Activated CD4-positive, alpha-beta T cell treated with anti-CD3 and anti-CD28 coated beads for 36 hours (primary cell): ENCODE data around the gene RINT1. TPM values are rescaled to one million over a fixed set of nuclear protein-coding genes. Genes with fewer than 3 reads are reported as not detected.
"Not testable (repeated sequence)": the region's sequence is repeated elsewhere in the genome, so short reads cannot be mapped to it uniquely, and the experiment has no call there.

Experiments
- ATAC-seq: fragments of 200-7000 bp; cut with Tn5 transposase; one replicate; pipeline ENCODE4 v1.10.0; 2021; ENCODE audit warnings: mild to moderate bottlenecking, moderate library complexity
- CTCF ChIA-PET: fragments of 350-600 bp; sonication (Branson Sonifier 250); formaldehyde crosslinking; loops from one replicate; lab custom pipeline; 2021; ENCODE audit warnings: antibody characterized with exemption; lab: Charles Lee
- POLR2A ChIA-PET: fragments of 350-600 bp; sonication (Branson Sonifier 250); formaldehyde crosslinking; loops from one replicate; lab custom pipeline; 2021; ENCODE audit warnings: antibody characterized with exemption, inconsistent platforms; lab: Charles Lee
- DNase-seq: peaks from one replicate; pipeline ENCODE4 v3.0.0-alpha.2; 2020
- H3K27ac Mint-ChIP-seq: one replicate; pipeline ENCODE4 v1.8.0; 2021; ENCODE audit warnings: mixed read lengths
- H3K27me3 Mint-ChIP-seq: one replicate; pipeline ENCODE4 v1.8.0; 2021; ENCODE audit warnings: mixed read lengths
- H3K36me3 Mint-ChIP-seq: one replicate; pipeline ENCODE4 v1.8.0; 2021; ENCODE audit warnings: low read depth, mixed read lengths
- H3K4me1 Mint-ChIP-seq: one replicate; pipeline ENCODE4 v1.8.0; 2021; ENCODE audit warnings: mixed read lengths
- H3K4me3 Mint-ChIP-seq: one replicate; pipeline ENCODE4 v1.8.0; 2021; ENCODE audit warnings: mild to moderate bottlenecking, moderate library complexity, mixed read lengths
- H3K9me3 Mint-ChIP-seq: one replicate; pipeline ENCODE4 v1.8.0; 2021; ENCODE audit warnings: low read depth, mixed read lengths
- intact Hi-C, 2 experiments: fragments of 100-400 bp; cut with DNase I in 1 of 2; cut with micrococcal nuclease in 1 of 2; formaldehyde crosslinking; loops; one replicate each; pipeline versions ENCODE4 v1.14.2 to v1.15.1; 2022 to 2024; cut with DNase I, micrococcal nuclease
- total RNA-seq, 2 experiments: library from RNA; stranded (reverse); gene quantifications; one replicate each; pipeline ENCODE4 v1.2.3, GENCODE V29; 2021

RINT1 gene
- total RNA-seq, 2 experiments from 2014 or later: 21.2 to 26.2 TPM

DNA sequence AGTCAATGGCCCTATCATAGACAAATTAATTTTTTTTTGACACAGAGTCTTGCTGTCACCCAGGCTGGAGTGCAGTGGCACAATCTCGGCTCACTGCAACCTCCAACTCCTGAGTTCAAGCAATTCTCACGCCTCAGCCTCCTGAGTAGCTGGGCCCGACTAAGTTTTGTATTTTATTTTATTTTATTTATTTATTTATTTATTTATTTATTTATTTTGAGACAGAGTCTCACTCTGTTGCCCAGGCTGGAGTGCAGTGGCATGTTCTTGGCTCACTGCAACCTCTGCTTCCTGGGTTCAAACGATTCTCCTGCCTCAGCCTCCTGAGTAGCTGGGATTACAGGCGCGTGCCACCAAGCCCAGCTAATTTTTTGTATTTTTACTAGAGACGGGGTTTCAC lies 16.4 kb upstream of the RINT1 start:
- ATAC-seq, H3K9me3 Mint-ChIP-seq, POLR2A ChIA-PET, intact Hi-C loops, H3K27me3 Mint-ChIP-seq, H3K27ac Mint-ChIP-seq, H3K4me3 Mint-ChIP-seq, DNase-seq: not testable (repeated sequence)
- Mint-ChIP-seq H3K4me1 (peaks cover 40% of the 10 kb centered on the region), H3K36me3 (peaks cover 33% of the 10 kb centered on the region)
- CTCF ChIA-PET: interaction anchor here (0.6 to 1.6 kb wide), 2 partner anchors 16 to 72 kb away, joined by 3 read pairs; partner anchors contain the start of gene RINT1

- H3K9me3 Mint-ChIP-seq: no peaks in the 10 kb centered on the region
- ATAC-seq (no peak), DNase-seq (no peak)
- ChIA-PET POLR2A (interaction anchor here (0.6 to 0.9 kb wide), 3 partner anchors 13 to 200 kb away, joined by 3 to 7 read pairs (median 3); partner anchors contain the start of gene RINT1), CTCF (interaction anchor here (0.5 to 1.8 kb wide), 6 partner anchors 10 to 592 kb away, joined by 3 to 10 read pairs (median 3); partner anchors contain the start of gene RINT1)
- H3K27me3 Mint-ChIP-seq: no peaks in the 10 kb centered on the region
- intact Hi-C loops: no loop called here
- H3K4me1 Mint-ChIP-seq: peaks cover 27% of the 10 kb centered on the region
- peaks cover 18% of the 10 kb centered on the region for H3K36me3 Mint-ChIP-seq
- no peak overlapping the region for H3K27ac Mint-ChIP-seq
- H3K4me3 Mint-ChIP-seq: peak overlapping the region; percentile 57
Observed at GRCh38 chr7:105519353-105519752, 12.6 kb upstream of the RINT1 start.

- ATAC-seq, H3K27ac Mint-ChIP-seq, H3K9me3 Mint-ChIP-seq, H3K27me3 Mint-ChIP-seq, POLR2A ChIA-PET, DNase-seq: not testable (repeated sequence)
- intact Hi-C loops: loop anchor here in 1 of 2 experiments (5.0 to 10.0 kb wide), 2 partner anchors 578 to 1654 kb away; no protein-coding TSS in a partner anchor
- CTCF ChIA-PET: interaction anchor here (0.6 kb wide), 1 partner anchor 209 kb away, joined by 3 read pairs; no protein-coding TSS in a partner anchor
- Mint-ChIP-seq H3K4me1 (peaks cover 17% of the 10 kb centered on the region), H3K36me3 (peaks cover 13% of the 10 kb centered on the region), H3K4me3 (peak overlapping the region; percentile 57)
Observed at GRCh38 chr7:105520620-105521019, 11.4 kb upstream of the RINT1 start.

GRCh38 chr7:105521027-105521716 lies 10.8 kb upstream of the RINT1 start:
- ChIA-PET POLR2A (no interaction called here), CTCF (interaction anchor here (0.5 kb wide), 1 partner anchor 224 kb away, joined by 3 read pairs; no protein-coding TSS in a partner anchor)
- DNase-seq (peak; percentile 71), ATAC-seq (peak; percentile 47)
- peak overlapping the region; percentile 92 for H3K4me3 Mint-ChIP-seq
- H3K27ac Mint-ChIP-seq: peak overlapping the region; percentile 90
- no peaks in the 10 kb centered on the region for H3K27me3 Mint-ChIP-seq
- intact Hi-C loops: loop anchor here in 1 of 2 experiments (5.0 to 10.0 kb wide), 2 partner anchors 579 to 1654 kb away; no protein-coding TSS in a partner anchor
- no peaks in the 10 kb centered on the region for H3K9me3 Mint-ChIP-seq
- peaks cover 17% of the 10 kb centered on the region for H3K4me1 Mint-ChIP-seq
- H3K36me3 Mint-ChIP-seq: peaks cover 13% of the 10 kb centered on the region

- POLR2A ChIA-PET: no interaction called here
- CTCF ChIA-PET: interaction anchor here (0.5 kb wide), 1 partner anchor 224 kb away, joined by 3 read pairs; no protein-coding TSS in a partner anchor
- H3K27ac Mint-ChIP-seq: peak within 1 kb of the TSS; percentile 90
Observed at GRCh38 chr7:105521717-105522463, 10.1 kb upstream of the RINT1 start, which contains the start of gene PUS7. TSS of gene PUS7 (minus strand) at chr7:105522271. CDS start at chr7:105508512, 13,759 bp downstream.

DNA sequence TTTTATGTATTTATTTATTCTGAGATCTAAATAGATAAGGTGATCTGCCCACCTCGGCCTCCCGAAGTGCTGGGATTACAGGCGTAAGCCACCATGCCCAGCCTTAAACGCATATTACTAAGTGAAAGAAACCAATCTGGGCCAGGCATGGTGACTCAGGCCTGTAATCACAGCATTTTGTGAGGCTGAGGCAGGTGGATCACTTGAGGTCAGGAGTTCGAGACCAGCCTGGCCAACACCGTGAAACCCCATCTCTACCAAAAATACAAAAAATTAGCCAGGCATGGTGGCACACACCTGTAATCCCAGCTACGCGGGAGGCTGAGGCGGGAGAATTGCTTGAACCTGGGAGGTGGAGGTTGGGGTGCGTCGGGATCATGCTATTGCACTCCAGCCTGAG lies 7.6 kb upstream of the RINT1 start:
- H3K4me3 Mint-ChIP-seq, H3K27ac Mint-ChIP-seq, ATAC-seq, H3K27me3 Mint-ChIP-seq, DNase-seq, POLR2A ChIA-PET, H3K36me3 Mint-ChIP-seq, H3K9me3 Mint-ChIP-seq: not testable (repeated sequence)
- CTCF ChIA-PET: interaction anchor here (1.7 kb wide), 1 partner anchor 7 kb away, joined by 8 read pairs; the partner anchor contains the start of gene RINT1
- intact Hi-C loops: loop anchor here in 1 of 2 experiments (5.0 to 10.0 kb wide), 2 partner anchors 582 to 1650 kb away; no protein-coding TSS in a partner anchor
- peaks cover 16% of the 10 kb centered on the region for H3K4me1 Mint-ChIP-seq

More at GRCh38 chr7:105521717-105522463, 10.1 kb upstream of the RINT1 start, which contains the start of gene PUS7:
- DNase-seq (peak; percentile 91), ATAC-seq (peak; percentile 89)
- intact Hi-C loops: loop anchor here (1.0 to 10.0 kb wide), 6 partner anchors 10 to 1653 kb away; partner anchors contain the start of genes RINT1 (in 2 of the 2), KMT2E (in 1 of the 2), SRPK2 (in 1 of the 2) and SYPL1 (in 1 of the 2)
- Mint-ChIP-seq H3K4me3 (peak within 1 kb of the TSS; percentile 92), H3K36me3 (peaks cover 10% of the 10 kb centered on the region), H3K4me1 (peaks cover 17% of the 10 kb centered on the region), H3K9me3 (no peaks in the 10 kb centered on the region), H3K27me3 (no peaks in the 10 kb centered on the region)

DNA sequence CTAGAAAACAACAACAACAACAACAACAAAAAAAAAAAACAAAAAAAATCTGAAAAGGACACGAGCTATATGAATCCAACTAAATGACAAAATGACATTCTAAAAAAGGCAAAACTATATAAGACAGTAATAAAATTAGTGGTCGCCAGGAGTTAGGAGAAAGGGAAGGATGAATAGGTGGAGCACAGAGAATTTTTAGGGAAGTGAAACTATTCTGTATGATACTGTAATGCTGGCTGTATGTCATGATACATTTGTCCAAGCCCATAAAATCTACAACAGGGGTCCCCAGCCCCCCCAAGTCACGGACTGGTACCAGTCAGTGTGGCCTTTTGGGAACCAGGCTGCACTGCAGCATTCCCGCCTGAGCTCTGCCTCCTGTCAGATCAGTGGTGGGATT lies 7.2 kb upstream of the RINT1 start:
- Mint-ChIP-seq H3K27ac (no peak overlapping the region), H3K4me1 (peaks cover 11% of the 10 kb centered on the region), H3K9me3 (no peaks in the 10 kb centered on the region), H3K27me3 (no peaks in the 10 kb centered on the region), H3K36me3 (peaks cover 1% of the 10 kb centered on the region), H3K4me3 (no peak overlapping the region)
- intact Hi-C loops: loop anchor here in 1 of 2 experiments (5.0 to 10.0 kb wide), 2 partner anchors 583 to 1650 kb away; no protein-coding TSS in a partner anchor
- ATAC-seq (no peak), DNase-seq (no peak)
- ChIA-PET POLR2A (no interaction called here), CTCF (no interaction called here)

DNA sequence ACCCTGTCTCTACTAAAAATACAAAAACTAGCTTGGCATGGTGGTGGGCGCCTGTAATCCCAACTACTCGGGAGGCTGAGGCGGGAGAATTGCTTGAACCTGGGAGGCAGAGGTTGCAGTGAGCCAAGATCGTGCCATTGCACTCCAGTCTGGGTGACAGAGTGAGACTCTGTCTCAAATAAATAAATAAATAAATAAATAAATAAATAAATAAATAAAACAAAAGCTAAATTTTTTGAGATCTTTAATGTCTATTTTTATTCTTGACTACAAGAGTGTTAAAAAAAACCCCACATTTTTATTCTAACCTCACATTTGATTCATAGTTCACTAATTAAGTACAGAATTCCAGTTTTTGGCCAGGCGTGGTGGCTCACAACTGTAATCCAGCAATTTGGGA lies 4.3 kb upstream of the RINT1 start:
- intact Hi-C loops: loop anchor here in 1 of 2 experiments (10.0 kb wide), 1 partner anchor 1647 kb away; no protein-coding TSS in a partner anchor
- ATAC-seq, H3K4me1 Mint-ChIP-seq, H3K27me3 Mint-ChIP-seq, DNase-seq, H3K9me3 Mint-ChIP-seq, H3K36me3 Mint-ChIP-seq, H3K4me3 Mint-ChIP-seq, H3K27ac Mint-ChIP-seq: not testable (repeated sequence)
- ChIA-PET POLR2A (interaction anchor here (0.7 kb wide), 1 partner anchor 589 kb away, joined by 3 read pairs; no protein-coding TSS in a partner anchor), CTCF (interaction anchor here (0.7 kb wide), 1 partner anchor 224 kb away, joined by 4 read pairs; no protein-coding TSS in a partner anchor)

DNA sequence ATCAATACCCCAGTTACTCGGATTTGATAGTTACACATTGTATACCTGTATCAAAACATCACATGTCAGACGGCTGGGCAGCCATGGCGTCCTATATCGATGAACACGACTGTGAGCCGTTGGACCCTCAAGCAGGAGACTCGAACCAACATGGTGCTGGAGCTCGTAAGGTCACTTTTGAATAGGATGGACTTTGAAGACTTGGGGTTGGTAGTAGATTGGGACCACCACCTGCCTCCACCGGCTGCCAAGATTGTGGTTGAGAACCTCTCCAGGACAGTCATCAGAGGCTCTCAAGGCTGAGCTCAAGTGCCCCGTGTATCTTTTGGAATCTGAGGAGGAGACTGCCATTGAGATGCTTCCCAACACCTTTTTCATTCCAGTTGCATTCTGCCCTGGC lies 1.9 kb upstream of the RINT1 start:
- Mint-ChIP-seq H3K4me1 (peaks cover 23% of the 10 kb centered on the region), H3K4me3 (peak overlapping the region; percentile 18), H3K27me3 (no peaks in the 10 kb centered on the region), H3K27ac (peak overlapping the region; percentile 6), H3K9me3 (no peaks in the 10 kb centered on the region), H3K36me3 (peaks cover 5% of the 10 kb centered on the region)
- no peak for DNase-seq
- CTCF ChIA-PET: interaction anchor here (1.0 kb wide), 1 partner anchor 513 kb away, joined by 3 read pairs; no protein-coding TSS in a partner anchor
- no peak for ATAC-seq
- POLR2A ChIA-PET: no interaction called here
- intact Hi-C loops: loop anchor here (5.0 kb wide), 3 partner anchors 277 to 1323 kb away; partner anchors contain the start of gene ORC5 (in 1 of the 2)

DNA sequence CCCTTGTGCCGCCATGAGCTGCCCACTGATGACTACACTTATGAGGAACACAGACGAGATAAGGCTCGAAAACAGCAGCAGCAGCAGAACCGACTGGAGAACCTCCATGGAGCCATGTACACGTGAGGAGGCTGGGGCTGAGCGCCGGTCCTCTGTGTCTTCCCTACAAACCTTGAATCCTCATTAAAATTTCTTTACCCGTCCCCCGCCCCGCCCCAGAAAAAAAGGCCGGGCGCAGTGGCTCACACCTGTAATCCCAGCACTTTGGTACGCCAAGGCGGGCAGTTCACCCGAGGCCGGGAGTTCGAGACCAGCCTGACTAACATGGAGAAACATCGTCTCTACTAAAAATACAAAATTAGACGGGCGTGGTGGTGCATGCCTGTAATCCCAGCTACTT lies 1.5 kb upstream of the RINT1 start:
- Mint-ChIP-seq H3K4me1 (peaks cover 23% of the 10 kb centered on the region), H3K36me3 (peaks cover 5% of the 10 kb centered on the region), H3K4me3 (peak overlapping the region; percentile 18), H3K27me3 (no peaks in the 10 kb centered on the region), H3K27ac (peak overlapping the region; percentile 6), H3K9me3 (no peaks in the 10 kb centered on the region)
- intact Hi-C loops: loop anchor here (5.0 kb wide), 3 partner anchors 277 to 1323 kb away; partner anchors contain the start of gene ORC5 (in 1 of the 2)
- ChIA-PET CTCF (interaction anchor here (1.0 kb wide), 1 partner anchor 513 kb away, joined by 3 read pairs; no protein-coding TSS in a partner anchor), POLR2A (interaction anchor here (2.1 kb wide), 1 partner anchor 16 kb away, joined by 8 read pairs; no protein-coding TSS in a partner anchor)
- ATAC-seq (no peak), DNase-seq (no peak)
